ENCODE measurements around the gene TUG1. TPM values are rescaled to one million over a fixed set of nuclear protein-coding genes. Genes with fewer than 3 reads are reported as not detected.
A peak's percentile ranks its signal among the peaks of the same experiment; 100 is the strongest.

The TUG1 gene
- total and polyA plus RNA-seq, 2 donors (not counting 3 experiments of a cell fraction or from before 2014, with no cell fraction given), result 77.1 to 85.9 TPM

DNA sequence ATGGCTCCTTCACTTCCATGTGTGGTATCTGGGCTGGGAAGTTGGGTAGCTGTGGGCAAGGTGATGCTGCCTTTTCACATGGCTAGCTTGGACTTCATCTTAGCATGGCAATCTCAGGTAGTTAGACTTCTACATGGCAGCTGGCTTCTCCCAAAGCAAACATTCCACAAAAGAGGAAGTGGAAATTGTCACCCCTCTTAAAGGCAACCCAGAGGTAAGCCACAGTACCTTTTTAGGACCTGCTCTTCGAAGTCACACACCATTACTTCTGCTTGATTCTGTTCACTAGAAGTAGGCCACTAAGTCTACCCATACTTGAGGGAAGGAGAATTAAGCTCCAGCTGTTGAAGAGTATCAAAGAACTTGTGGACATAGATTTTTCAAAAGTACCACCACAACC lies 25.9 kb downstream of the TUG1 start:
- POLR2A ChIA-PET, result no interaction called here
- Histone ChIP-seq H3K36me3 (ENCODE audit: control insufficient read depth in 2 of 2, extremely low read depth in 1 of 2, insufficient read depth in 2 of 2, low read length in 2 of 2) (no peaks in the 10 kb centered on the region), H3K4me2 (ENCODE audit: insufficient read depth, low read length) (no peak overlapping the region), H3K9me1 (replicated peaks; ENCODE audit: control insufficient read depth, extremely low read depth, insufficient read depth, low read length) (no peaks in the 10 kb centered on the region), H3K9me3 (replicated peaks; ENCODE audit: control insufficient read depth, insufficient read depth, low read length) (no peaks in the 10 kb centered on the region), H3K4me3 (replicated peaks in 1 of 3; ENCODE audit: insufficient read depth in 1 of 3, low read depth in 1 of 3, low read length in 3 of 3) (no peak overlapping the region), H3K27ac (ENCODE audit: insufficient read depth, low read depth, low read length) (no peak overlapping the region), H4K20me1 (replicated peaks; ENCODE audit: control insufficient read depth, extremely low read depth, insufficient read depth, low read length) (no peaks in the 10 kb centered on the region), H3K79me2 (ENCODE audit: control insufficient read depth, insufficient read depth, low read length) (no peaks in the 10 kb centered on the region), H3K27me3 (ENCODE audit: control insufficient read depth in 2 of 2, insufficient read depth in 2 of 2, low read length in 2 of 2) (peaks cover 4 to 5% of the 10 kb centered on the region in 2 experiments), H3K4me1 (ENCODE audit: control insufficient read depth, extremely low read depth, insufficient read depth, low read length) (no peaks in the 10 kb centered on the region), H2AFZ (ENCODE audit: low read depth, low read length) (no peak overlapping the region), H3K9ac (replicated peaks; ENCODE audit: extremely low read depth, insufficient read depth, low read length) (no peak overlapping the region)
- CTCF ChIA-PET, result interaction anchor here (1.0 to 1.8 kb wide), 4 partner anchors 11 to 90 kb away, joined by 3 to 4 read pairs (median 4); partner anchors contain the start of gene SMTN
- no peak for DNase-seq (ENCODE audit: low read depth, low spot score)
- intact Hi-C loops (cut with micrococcal nuclease), result no loop called here
- no peak for FAIRE-seq
- TF ChIP-seq JUN (IDR thresholded peaks at IDR 0.05; ENCODE audit: borderline replicate concordance, insufficient read depth, insufficient read length, low read depth), result no peak
- TF ChIP-seq POLR2AphosphoS5 (IDR thresholded peaks at IDR 0.05; ENCODE audit: insufficient read depth, low read depth, low read length), result no peak
- TF ChIP-seq MYC (IDR thresholded peaks at IDR 0.05; ENCODE audit: low read depth, low read length), result no peak
- no peak for TF ChIP-seq EZH2 (IDR thresholded peaks at IDR 0.05; ENCODE audit: borderline replicate concordance, low read depth, low read length, severe bottlenecking)
- dilution Hi-C loops (cut with MboI; ENCODE audit: extremely low pct_ligation_motif_present, low sequenced_read_pairs), result no loop called here
- no TSS peak for BruUV-seq (replicated peaks)

DNA sequence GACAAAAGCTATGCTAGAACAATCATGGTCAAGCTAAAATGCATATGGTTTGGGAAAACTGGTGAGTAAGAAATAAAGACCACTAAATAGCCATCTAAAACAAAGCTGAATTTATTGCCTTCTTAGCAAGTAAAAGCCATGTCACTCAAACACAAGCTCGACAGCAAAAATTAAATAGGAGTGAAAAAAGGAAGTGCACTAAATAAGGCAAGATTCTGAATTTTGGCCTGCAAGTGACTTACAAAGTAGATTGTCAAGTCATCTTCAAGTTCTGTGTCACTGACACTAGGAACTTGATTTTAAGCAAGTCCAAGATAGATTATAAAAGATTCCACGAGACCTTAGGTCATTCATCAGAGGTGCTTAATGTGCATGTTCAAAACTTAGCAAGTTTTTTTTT lies 27.4 kb downstream of the TUG1 start:
- FAIRE-seq (peak; percentile 12), DNase-seq (ENCODE audit: low read depth, low spot score) (no peak)
- H3K27me3 ChIP-seq (ENCODE audit: control insufficient read depth in 2 of 2, insufficient read depth in 2 of 2, low read length in 2 of 2), result peaks cover 4 to 5% of the 10 kb centered on the region in 2 experiments
- intact Hi-C loops (cut with micrococcal nuclease) (no loop called here), dilution Hi-C loops (cut with MboI; ENCODE audit: extremely low pct_ligation_motif_present, low sequenced_read_pairs) (no loop called here)
- H3K79me2 ChIP-seq (ENCODE audit: control insufficient read depth, insufficient read depth, low read length), result no peaks in the 10 kb centered on the region
- no peak overlapping the region for H2AFZ ChIP-seq (ENCODE audit: low read depth, low read length)
- BruUV-seq (replicated peaks), result no TSS peak
- no peaks in the 10 kb centered on the region for H3K9me3 ChIP-seq (replicated peaks; ENCODE audit: control insufficient read depth, insufficient read depth, low read length)
- ChIA-PET CTCF (interaction anchor here (0.7 kb wide), 1 partner anchor 159 kb away, joined by 3 read pairs; no protein-coding TSS in a partner anchor), POLR2A (interaction anchor here (0.6 to 0.7 kb wide), 2 partner anchors 16 to 190 kb away, joined by 3 read pairs; no protein-coding TSS in a partner anchor)
- no peak overlapping the region for H3K27ac ChIP-seq (ENCODE audit: insufficient read depth, low read depth, low read length)
- TF ChIP-seq FOS (IDR thresholded peaks at IDR 0.05; ENCODE audit: borderline replicate concordance, insufficient read depth, low read length) (no peak), JUN (IDR thresholded peaks at IDR 0.05; ENCODE audit: borderline replicate concordance, insufficient read depth, insufficient read length, low read depth) (no peak), POLR2AphosphoS5 (IDR thresholded peaks at IDR 0.05; ENCODE audit: insufficient read depth, low read depth, low read length) (no peak)
- H3K4me2 ChIP-seq (ENCODE audit: insufficient read depth, low read length), result no peak overlapping the region
- no peaks in the 10 kb centered on the region for H3K36me3 ChIP-seq (ENCODE audit: control insufficient read depth in 2 of 2, extremely low read depth in 1 of 2, insufficient read depth in 2 of 2, low read length in 2 of 2)
- no peak overlapping the region for H3K9ac ChIP-seq (replicated peaks; ENCODE audit: extremely low read depth, insufficient read depth, low read length)
- no peaks in the 10 kb centered on the region for H3K9me1 ChIP-seq (replicated peaks; ENCODE audit: control insufficient read depth, extremely low read depth, insufficient read depth, low read length)
- H3K4me1 ChIP-seq (ENCODE audit: control insufficient read depth, extremely low read depth, insufficient read depth, low read length), result no peaks in the 10 kb centered on the region
- H4K20me1 ChIP-seq (replicated peaks; ENCODE audit: control insufficient read depth, extremely low read depth, insufficient read depth, low read length), result no peaks in the 10 kb centered on the region
- H3K4me3 ChIP-seq (replicated peaks in 1 of 3; ENCODE audit: insufficient read depth in 1 of 3, low read depth in 1 of 3, low read length in 3 of 3), result no peak overlapping the region
